ENCODE data around the gene KLHL2.
"Not testable (repeated sequence)": the region's sequence is repeated elsewhere in the genome, so short reads cannot be mapped to it uniquely, and the experiment has no call there.

KLHL2 gene

DNA sequence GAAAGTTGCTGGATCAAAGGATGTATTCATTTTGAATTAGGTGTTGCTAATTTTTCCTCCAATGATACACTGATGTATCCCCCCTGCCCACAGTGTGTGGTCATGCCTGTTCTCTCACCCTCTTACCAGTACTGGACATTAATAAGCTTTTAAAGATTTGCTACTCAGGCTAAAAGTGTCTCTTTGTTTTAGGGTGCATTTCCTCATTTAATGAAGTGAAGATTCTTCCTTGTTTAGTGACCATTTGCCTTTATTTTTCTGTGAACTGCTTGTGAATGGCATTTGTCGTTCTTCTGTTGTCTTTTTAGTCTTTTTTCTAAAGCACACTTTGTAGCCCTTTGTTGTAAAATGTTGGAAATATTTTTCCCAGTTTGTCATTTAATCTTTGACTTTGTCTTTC lies 125.1 kb downstream of the KLHL2 start:
- no peak for DNase-seq

DNA sequence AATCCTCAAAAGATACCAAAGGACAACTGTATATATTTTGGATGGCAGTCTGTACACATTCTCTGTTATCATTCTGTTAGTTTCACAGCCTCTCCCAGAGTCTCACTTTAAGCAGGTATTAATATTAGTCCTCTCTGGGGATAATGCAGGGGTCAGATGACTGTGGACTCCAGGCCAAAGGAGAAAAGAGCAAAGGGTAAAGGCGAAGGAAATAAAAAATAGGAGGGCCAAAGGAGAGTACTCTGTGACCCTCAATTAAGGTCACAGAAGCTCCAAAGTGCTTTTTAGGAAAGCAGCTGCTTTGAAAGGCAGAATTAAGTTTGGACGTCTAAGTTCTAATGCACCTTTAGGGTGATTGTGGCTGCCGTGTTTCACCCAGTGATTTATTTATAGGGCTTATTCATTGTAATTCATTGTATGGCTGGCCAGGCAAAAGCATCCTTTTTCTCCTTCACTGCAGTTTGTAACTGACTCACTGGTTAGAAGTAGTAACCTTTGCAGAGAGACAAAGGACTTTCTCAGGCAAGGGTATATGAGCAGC lies 127.9 kb downstream of the KLHL2 start:
- DNase-seq, result no peak

DNA sequence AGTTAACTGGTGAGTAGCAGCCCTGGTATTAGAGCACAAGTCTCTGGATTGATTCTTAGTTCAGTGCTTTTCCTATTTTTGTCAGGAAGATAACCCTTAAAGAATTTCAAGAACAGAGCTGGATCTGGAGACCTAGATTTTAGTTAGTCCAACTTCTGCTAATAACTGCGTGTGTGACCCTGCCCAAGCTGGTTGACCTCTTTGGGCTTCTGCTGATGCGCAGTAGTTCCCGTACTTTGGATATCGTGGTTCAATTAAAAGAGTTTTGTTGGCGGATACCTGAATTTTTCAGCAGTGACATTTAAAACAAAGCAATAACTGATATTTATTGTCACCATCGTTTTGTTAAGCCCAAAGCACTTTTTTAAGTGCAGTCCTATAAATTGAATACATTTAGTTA lies 129.4 kb downstream of the KLHL2 start:
- DNase-seq, result no peak

DNA sequence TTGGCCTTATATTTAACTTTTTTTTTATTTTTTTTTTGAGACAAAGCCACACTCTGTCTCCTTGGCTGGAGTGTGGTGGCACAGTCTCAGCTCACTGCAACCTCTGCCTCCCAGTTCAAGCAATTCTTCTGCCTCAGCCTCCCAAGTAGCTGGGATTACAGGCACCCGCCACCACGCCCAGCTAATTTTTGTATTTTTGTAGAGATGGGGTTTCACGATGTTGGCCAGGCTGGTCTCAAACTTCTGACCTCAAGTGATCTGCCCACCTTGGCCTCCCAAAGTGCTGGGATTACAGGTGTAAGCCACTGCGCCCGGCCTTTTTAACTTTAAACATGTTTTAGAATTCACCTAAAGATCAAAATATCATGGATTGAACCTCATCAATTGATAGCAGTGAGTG lies 135.0 kb downstream of the KLHL2 start:
- DNase-seq, result not testable (repeated sequence)

DNA sequence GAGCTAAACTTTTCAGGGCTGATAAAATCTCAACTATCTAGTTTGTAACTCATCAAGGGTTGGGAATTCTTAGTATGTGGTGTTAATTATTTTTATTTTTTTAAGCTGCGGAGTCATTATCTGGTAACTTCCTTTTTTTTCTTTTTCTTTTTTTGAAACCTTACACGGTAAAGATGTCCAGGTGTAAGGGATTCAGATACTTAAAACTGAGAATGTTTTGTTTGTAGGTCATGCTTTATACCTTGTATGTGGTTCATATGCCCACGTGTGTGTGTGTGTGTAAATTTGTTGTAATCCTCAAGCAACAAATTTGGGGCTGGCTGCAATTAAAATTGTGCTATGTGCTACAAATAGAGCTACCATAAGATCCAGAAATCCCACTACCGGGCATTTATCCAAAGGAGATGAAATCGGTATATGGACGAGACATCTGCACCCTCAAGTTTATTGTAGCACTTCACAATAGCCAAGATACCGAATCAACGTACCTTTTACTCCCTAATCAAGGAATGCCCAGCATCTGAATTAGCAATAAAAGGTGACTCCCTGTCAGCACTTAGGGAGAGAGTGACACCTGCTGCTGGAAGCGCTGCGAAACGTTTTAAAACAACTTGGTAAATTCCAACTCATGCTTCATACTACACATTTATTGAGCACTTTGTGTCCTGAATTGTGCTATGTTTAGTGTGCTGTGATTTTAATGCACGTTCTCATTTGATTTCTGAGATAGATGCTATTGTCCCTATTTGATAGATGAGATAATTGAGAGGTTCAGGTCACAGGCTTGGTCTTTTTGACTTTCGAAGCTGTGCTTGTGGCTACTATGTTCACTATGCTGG lies 136.2 kb downstream of the KLHL2 start:
- no peak for DNase-seq

DNA sequence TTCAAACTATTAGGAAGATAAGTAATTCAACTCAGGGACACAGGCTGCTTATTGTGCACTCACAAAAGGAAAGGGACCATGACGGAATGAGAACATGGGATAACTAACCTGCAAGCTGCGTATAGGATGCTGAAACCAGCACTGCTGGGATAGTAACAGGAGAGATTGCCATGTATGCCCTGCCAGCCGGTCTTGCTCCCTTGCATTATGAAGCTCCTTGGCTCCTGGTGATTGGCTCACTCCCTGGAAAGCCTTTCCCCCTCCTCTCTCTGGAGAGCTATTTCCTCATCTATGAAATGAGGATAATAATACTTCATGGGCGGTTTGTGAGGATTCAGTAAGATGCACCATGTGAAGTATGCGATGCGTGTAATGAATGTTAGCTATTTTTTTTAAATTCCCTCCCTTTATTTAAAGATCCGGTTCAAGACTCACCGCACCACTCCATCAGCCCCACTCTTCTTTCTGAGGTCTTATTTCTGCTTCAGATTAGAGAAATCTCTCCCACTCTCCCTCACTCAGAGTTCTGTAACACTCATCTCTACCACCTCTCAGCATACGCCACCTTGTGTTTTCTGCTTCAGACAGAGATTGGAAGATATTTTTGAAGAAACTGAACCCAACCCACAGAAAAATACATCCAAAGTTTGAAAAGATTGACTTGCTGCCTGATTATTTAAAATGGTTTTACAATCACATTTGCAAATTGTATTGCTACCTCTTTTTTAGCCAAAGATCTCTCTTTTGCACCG lies 138.5 kb downstream of the KLHL2 start:
- DNase-seq, result no peak

DNA sequence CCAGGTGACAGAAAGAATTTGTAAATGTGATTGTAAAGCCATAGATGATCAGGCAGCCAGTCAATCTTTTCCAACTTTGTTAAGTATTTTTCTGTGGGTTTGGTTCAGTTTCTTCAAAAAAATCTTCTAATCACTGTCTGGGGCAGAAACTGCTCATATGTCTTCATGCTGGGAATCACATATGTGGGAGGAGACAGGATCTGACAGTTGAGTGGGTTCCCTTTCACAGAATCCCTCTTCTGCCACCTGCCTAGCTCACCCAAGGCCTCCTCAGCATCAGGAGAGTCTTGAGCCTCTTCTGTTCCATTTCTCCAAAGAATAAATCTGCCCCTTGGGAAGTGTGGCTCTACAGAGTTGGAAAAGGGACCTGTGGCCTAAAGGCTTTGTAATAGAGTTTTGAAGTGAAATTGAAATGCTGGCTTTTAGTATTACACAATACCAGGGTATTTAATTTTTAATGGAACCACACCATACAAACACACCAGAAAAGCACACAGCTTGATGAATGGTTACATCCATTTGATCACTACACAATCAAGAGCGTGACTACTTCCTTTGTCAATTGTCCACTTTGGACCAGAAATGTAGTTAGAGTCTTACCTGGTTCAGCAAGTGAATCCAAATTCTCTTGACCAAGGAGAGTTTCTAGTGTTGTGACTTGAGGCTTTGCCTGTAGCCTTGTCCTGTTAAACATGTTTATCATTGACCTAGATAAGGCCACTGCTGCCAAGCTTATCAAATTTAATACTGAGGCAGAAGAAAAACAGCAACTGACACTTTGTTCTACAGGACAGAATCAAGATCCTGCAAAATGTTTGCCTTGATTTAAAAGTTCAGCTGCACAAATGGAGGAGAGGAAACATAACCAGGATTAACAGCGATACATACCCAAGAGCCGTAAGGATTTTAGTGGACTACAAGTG lies 140.5 kb downstream of the KLHL2 start:
- DNase-seq, result no peak

DNA sequence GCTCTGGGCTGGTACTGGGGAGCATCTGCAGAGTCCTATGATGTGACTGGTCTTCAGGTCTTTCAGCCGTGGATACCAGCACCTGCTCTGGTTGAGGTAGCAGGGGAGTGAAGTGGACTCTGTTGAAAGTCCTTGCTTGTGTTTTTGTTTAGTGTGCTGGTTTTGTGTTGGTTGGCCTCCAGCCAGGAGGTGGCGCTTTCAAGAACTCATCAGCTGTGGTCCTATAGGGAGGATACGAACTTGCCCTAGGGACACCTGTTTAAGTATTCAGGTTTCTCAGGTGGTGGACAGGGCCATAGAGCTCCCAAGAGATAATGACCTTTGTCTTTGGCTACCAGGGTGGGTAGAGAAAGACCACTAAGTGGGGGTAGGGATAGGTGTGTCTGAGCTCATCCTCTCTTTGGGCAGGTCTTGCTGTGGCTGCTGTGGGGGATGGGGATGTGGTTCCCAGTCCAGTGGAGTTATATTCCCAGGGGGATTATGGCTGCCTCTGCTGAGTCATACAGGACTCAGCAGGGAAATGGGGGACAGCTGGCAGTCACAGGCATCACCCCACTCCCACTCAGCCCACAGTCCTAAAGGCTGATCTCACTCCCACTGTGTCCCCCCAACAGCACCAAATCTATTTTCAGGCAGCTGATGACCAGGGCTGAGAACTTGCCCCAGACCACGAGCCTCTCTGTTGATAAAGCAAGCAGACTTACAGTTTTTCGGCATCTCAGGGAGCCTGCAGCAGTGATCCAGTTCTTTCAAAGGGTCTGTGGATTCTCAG lies 144.2 kb downstream of the KLHL2 start:
- DNase-seq, result no peak

DNA sequence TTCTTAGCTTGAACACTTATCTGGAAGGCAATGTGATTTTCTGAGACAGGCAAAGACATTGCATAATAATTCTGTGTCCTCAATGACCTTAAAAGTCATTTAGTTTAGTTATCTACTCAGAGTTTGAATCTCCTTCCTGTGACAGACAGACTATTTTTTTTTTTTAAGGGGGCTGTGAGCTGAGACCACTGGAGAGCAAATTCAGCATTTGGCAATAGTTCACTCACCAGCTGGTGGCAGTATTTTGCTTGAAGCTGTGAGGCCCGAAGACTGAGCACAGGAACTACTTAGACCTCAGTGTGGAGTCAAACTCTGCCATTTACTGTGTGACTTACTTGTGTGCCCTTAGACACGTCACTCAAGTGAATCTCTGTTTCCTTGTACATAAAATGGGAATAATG lies 148.5 kb downstream of the KLHL2 start:
- DNase-seq, result no peak

DNA sequence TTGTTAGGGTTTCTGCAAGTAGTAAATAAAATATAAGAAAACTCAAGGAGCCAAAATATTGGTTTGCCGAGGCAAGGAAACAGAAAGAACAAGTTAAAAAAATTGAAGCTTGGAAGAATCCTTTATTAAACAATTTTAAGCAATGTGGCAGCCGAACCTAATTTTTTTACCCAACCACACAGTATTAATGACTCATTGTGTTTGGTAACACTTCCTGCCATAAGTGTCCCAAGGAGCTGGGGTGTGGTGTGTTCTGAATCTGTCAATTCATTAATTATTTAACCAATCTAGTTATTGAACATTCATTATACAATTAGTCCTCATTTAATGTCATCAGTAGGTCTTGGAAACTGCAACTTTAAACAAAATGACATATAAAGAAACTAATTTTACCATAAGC lies 152.1 kb downstream of the KLHL2 start:
- DNase-seq, result no peak

DNA sequence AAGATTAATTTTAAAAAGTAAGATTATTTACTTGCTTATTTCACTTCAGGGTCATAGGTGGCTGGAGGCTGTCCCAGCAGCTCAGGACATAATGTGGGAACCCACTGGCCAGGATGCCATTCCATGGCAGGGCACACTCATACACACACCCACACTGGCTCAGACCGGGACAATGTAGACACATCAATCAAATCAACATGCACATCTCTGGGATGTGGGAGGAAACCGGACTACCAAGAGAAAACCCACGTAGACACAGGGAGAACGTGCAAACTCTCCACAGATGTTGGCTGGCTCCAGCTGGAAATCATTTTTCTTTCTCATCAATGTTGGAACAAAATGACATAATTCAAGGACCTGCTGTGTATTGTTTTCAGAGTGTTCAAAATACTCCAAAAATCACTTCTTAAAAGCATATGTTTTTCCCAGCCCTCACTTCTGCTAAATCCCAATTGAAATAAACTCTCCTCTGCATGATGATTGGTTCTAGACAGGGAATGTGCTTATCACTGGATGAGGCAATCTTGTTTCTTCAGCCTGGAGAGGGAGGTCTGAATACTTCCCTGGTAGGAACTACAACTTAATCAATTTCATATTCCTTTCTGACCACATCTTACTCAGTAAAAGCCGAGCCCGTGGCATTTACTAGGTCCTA lies 152.8 kb downstream of the KLHL2 start:
- no peak for DNase-seq

DNA sequence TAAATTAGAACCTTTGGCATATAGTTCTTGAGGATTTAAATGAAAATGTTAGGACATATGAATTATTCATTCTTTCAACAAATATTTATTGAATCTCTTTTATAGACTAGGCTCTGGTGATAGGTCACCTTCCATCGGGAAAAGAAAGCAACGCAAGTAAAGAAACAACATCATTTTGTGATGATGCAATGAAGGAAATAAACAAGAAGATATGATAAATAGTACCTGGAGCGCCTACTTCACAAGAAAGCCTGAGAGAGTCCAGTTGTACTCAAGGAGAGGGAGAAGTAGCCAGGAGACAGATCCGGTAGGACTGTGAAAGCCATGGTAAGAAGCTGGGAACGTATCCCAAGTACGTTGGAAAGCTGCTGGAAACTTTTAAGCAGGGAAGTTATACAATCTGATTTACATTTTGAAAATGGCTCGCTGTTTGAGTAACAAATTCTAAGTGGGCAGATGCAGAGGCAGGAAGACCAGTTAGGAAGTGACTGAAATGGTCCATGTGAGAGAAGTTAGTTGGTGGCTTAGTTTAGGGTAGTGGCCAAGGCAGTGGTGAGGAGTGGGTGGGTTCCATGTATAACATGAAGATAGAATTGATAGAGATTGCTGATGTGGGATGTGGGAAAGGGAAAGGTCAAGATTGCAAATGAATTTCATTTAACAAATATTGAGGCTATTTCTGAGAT lies 153.8 kb downstream of the KLHL2 start:
- DNase-seq, result no peak

DNA sequence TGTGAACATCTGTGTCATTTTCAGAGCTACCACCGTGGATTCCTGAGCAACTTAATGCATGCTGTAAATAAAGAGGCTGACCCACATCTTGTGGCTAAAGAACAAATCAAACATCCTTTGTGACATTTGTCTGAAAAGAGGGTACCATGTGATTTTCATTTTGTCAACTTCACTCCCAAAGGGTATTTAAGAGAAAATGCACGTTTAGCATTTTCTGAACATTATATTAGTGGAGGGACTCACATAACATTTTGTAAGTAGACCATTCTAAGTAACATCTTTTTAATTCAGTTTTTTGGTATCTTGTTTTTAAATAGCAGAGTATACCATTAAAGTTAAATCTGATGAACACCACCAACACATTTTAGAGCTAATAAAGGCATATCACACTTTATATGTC lies 154.4 kb downstream of the KLHL2 start:
- no peak for DNase-seq

DNA sequence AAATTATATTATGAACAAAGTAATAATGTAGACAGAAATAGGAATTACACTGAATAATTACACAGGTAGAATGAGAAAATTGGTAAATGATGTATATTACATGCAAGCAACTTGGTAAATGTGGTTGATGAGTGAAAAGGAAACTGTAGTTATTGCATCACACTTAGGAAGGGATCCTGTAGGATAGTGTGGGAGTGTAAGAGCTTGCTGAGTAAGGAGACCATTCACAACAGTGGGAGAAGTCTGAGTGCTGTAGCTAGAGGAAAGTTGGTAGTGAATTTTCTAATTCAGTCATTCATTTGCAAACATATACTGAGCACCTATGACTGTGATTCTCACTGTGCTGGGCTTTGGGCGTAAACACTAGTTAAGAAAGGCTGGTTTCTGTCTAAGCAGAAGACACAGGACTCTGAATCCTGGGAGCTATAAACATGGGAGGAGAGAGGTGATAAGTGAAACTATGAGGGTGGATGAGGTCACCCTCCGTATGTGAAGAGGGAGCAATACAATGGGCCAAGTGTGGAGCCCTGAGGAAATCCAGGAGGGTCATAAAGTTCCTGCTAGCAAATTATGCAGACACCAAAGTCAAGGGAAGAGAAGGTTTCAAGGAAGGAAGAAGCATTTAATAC lies 157.2 kb downstream of the KLHL2 start:
- no peak for DNase-seq

DNA sequence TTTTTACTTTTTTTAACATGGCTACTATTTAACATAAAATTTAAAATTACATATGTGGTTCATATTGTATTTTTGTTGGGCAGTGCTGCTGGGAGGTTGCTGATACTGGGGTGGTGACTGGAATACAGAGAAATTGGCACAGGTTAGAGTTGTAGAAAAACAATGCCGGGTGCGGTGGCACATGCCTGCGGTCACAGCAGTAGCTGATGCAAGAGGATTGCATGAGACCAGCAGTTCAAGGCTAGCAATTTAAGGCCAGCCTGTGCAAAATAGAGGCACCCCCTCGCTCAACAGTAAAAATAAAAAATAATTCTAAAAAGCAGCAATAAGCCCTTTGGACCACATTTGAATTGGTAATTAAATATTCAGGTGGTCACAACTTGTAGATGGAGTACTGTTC lies 159.7 kb downstream of the KLHL2 start:
- DNase-seq, result no peak

DNA sequence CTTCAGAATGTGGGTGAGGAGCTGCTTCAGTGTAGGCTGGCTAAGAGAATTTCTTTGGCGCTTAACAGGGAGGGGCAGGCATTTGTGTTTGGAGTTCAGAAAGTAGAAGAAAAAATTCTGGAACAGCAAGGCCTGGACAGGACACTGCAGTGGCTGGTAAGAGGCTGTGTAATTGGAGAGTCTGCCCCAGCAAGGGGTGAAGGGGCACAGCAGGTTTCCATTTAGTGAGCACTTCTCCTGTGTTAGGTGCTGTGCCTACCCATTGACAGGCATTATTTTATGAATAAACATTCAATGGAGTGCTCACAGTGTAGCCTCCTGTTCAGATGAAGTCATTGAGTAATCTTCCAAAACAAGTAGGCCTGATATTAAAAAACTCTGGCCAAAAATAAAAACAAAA lies 160.8 kb downstream of the KLHL2 start:
- no peak for DNase-seq

DNA sequence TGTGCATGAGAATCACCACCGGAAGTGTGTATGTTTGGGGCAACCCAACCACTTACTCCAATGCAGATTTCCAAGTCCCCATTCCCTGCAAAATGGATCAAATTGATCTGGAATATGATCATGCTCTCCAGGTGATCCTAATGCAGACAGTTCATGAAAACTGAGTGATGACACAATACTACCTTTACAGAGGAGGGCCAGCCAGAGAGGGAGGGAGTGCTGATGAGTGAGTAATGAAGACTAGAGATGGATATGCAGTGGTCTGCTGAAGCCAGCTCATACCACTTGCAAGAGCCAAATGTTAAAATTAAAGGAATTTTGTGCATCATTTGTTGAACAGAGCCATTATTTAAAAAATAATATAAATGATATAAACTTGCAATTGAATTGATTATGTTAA lies 161.2 kb downstream of the KLHL2 start:
- no peak for DNase-seq

DNA sequence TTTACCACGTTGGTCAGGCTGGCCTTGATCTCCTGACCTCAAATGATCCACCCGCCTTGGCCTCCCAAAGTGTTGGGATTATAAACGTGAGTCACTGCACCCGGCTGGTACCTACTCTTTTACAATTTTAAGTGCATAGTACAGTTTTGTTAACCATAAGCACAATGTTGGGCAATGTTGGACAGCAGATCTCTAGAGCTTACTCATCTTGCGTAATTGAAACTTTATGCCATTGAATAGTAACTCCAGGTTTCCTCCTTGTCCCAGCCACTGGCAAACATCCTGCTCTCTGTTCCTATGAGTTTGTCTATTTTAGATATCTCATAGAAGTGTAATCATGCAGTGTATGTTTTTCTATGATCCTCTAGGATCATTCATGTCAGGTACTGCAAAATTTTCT lies 162.2 kb downstream of the KLHL2 start:
- no peak for DNase-seq

DNA sequence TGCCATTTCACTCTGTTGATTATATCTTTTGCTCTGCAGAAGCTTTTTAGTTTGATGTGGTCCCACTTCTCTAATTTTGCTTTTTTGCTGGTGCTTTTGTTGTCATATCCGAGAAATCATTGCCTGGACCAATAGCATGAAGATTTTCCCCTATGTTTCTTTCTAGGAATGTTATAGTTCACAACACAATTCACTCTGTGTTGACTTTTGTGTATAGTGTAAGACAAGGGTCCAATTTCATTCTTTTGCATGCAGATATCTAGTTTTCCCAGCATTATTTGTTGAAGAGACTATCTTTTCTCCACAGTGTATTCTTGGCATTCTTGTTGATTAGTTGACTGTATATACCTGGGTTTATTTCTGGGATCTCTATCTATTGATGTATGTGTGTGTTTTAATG lies 163.2 kb downstream of the KLHL2 start:
- no peak for DNase-seq

Data from activated CD8-positive, alpha-beta memory T cell treated with anti-CD3 and anti-CD28 coated beads, Interleukin-2, amount 50 U/mL, for 48 hours (primary cell).